A549 treated with RU486 at 1 μM for 4 hours (cell line): ENCODE results near the gene TREM2. TPM values are rescaled to one million over a fixed set of nuclear protein-coding genes. Genes with fewer than 3 reads are reported as not detected.

ENCODE experiments used
- total RNA-seq: library from RNA; stranded (reverse); fragments of 200-300 nt; extraction: Qiagen RNA extraction; gene quantifications from 5 replicates; pipeline ENCODE4 v1.2.3, GENCODE V29; 2022; ENCODE audit warnings: low read depth

TREM2 gene
- not detected in 5 replicates for total RNA-seq

DNA sequence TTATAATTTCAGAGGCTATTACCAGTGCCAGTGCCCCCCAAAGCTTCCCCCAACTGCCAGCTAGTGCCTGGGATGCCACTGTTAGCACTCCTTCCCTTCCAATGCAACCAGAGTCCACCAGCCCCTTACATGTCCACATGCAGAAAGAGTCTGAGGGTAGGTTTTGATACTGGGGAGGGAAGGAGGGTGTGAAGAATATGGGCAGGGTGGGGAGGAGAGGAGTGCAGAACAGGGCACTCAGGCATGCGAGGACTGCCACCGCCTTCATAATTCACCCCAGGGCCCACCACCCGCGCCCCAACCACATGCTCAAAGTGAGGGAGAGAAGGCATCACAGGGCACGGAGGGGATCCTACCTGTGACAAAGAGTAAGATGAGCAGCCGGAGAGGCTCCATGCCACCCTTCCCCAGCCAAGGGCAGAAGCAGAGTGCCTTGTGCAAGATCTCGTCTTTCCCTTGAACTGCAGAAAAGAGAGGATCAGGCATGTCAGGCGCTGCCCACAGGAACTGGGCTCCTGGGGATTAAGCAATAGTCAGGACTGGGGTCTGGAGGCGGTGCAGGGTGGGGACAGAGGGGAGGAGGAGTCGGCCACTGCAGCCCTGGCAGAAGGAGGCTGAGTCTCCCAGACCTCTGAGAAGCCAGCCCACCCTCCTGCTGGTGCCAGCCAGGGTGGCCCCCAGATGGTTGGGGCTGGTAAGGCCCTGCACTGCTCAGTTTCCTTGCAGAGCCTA, at the start of gene TREM2:
TSS of gene TREM2 (minus strand) at position 430 of the 732 bp plus-strand sequence. CDS start at position 396, 34 bp downstream.

DNA sequence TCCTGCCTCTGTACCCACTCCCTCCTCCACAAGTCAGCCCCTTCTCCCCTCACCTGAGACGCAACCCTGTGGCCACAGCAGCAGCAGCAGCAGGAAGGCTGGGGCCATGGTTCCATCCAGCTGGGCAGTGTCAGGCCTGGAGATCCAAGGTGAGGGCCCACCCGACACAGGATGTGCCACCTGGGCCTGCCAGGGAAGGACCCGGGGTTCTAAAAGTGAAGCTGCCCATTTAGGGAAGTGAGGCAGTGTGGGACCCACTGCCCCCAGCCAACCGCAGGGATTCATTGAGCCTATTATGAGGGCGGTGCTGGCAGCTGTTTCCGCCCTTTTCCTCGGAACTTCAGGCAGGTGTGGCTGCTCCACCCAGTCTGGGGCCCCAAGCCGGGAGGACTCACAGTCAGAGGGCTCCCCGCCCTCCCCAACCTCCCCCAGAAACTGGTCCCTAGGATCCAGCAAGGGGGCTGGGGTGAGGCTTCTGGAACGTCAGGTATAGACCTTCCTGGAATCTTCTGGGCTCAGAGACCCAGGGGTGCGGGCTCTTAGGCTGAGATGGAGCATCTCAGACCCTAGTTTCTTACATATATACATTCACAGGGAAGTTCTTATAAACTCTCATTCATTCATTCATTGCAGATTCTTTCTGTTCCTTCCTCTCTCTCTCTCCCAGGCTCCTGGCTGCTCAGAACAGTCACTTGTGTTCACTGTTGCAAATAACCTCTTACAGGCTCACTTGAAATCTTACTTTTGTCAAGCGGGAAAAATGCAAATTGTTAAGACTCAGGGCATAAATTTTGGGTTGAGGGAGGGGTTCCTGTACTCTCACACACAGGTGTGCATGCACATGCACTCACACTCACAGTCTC, 38.2 kb upstream of the TREM2 start, which contains the start of gene TREML2:
TSS of gene TREML2 (minus strand) at position 249 of the 863 bp plus-strand sequence. CDS start at position 108, 141 bp downstream.

DNA sequence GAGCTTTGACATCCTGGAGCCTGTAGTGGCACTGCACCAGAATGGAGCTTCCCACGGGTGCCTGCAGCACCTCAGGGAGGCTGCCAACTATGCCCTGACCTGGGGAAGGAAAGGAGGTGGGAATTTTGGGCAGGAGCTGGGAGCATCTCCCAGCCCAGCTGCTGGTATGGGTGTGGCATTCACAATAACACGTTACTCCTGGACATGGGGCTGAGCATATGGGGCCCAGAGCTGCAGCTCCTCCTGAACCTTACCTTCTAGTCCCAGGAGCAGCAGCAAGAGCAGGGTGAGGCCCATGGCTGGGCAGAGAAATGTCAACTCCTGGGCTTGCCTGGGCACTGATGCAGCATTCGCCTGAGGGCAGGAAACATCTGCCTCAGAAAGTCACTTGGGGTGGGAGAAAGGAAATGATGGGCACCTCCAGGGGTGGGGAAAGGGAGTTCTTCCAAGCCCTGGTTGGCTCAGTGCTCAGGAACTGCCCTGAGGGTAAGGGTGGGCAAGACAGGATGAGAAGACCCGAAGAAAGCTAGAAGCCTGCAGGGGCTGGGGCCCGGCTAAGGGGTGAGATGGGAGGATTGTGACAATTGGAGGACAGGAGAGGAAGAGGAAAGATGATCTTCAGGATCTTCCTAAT, 8.8 kb downstream of the TREM2 start, which contains the start of gene TREML1:
TSS of gene TREML1 (minus strand) at position 356 of the 634 bp plus-strand sequence. CDS start at position 297, 59 bp downstream.

Other genes starting within 250 kb of the TREM2 start
- 0.30 to 0.57 TPM (median 0.42 TPM) in 5 replicates for gene UNC5CL, start 123.9 kb downstream of the TREM2 start, total RNA-seq
- gene TSPO2, start 120.6 kb downstream of the TREM2 start, total RNA-seq = not detected in 5 replicates
- not detected in 5 replicates for gene APOBEC2, start 109.9 kb downstream of the TREM2 start, total RNA-seq
- gene OARD1, start 90.8 kb downstream of the TREM2 start, total RNA-seq = 17.3 to 25.3 TPM (median 19.9 TPM) in 5 replicates
- gene NFYA, start 90.1 kb downstream of the TREM2 start, total RNA-seq = 10.0 to 14.8 TPM (median 13.5 TPM) in 5 replicates
- not detected in 5 replicates for gene TREML1, start 8.8 kb downstream of the TREM2 start, total RNA-seq
- gene TREML2, start 38.0 kb upstream of the TREM2 start, total RNA-seq = not detected in 5 replicates
- not detected in 5 replicates for gene TREML4, start 65.2 kb upstream of the TREM2 start, total RNA-seq
- 0.22 TPM in 1 of 5 replicates, not detected in the others for gene TREM1, start 123.6 kb upstream of the TREM2 start, total RNA-seq
- gene NCR2, start 172.5 kb upstream of the TREM2 start, total RNA-seq = not detected in 5 replicates